Upper lobe of left lung (tissue), 4 donors: ENCODE data around the gene PCDH8.

Experiments used
- EP300 ChIP-seq, 4 donors: sonication (generic); formaldehyde crosslinking; IDR thresholded peaks; one replicate each; pipeline ENCODE4 v1.5.1; 2017; ENCODE audit warnings: antibody characterized with exemption in 4 of 4, control low read depth in 2 of 4
- POLR2A ChIP-seq, 4 donors: fragments of 450-650 bp; IDR thresholded peaks; one replicate each; pipeline ENCODE4 v1.5.1; 2016 to 2017; ENCODE audit warnings: antibody characterized with exemption in 4 of 4, mild to moderate bottlenecking in 2 of 4
- POLR2AphosphoS5 ChIP-seq, 2 donors: sonication (generic); formaldehyde crosslinking; IDR thresholded peaks; one replicate each; pipeline ENCODE4 v1.5.1; 2017; ENCODE audit warnings: antibody characterized with exemption in 2 of 2
- TF ChIP-seq, protein P1 (sequence below), 6 experiments: fragments of 450-650 bp in 4 of 6; fragments of 200-600 bp in 2 of 6; sonication (generic) in 2 of 6; IDR thresholded peaks; one replicate each; pipeline ENCODE4 v1.5.1; 2016 to 2019; ENCODE audit warnings: antibody characterized with exemption in 6 of 6

DNA sequence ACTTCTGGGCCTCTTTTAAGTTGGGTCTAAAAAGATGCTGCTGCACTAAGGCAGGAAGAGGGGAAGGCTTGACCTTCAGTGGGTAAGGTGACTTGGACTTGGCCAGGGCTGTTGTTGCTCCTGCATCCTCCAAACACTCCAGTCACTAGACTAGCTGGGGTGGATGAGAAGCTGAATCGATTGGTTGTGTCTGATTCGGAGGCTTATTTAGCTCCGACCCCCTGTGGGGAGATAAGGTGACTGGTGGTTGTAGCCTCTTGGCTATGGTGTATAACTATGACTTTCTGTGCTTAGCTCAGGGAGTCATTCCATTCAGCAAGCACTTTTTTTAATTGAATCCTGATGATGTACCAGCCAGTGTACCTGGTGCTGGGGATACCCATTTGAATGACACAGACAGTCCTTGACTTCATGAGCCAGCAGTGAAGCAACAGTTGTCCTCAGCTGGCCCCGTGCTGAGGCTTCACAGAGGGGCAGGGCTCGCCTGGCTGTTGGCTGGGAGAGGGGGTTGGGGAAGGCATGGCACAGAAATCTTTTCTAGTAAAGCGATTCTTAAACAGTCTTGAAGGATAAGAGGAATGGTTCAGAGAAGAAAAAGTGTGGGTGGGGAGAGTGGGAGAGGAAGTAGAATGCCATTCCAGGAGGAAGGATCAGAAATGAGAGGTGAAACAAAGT, 9.9 kb downstream of the PCDH8 start:
- TF ChIP-seq, protein P1, sequence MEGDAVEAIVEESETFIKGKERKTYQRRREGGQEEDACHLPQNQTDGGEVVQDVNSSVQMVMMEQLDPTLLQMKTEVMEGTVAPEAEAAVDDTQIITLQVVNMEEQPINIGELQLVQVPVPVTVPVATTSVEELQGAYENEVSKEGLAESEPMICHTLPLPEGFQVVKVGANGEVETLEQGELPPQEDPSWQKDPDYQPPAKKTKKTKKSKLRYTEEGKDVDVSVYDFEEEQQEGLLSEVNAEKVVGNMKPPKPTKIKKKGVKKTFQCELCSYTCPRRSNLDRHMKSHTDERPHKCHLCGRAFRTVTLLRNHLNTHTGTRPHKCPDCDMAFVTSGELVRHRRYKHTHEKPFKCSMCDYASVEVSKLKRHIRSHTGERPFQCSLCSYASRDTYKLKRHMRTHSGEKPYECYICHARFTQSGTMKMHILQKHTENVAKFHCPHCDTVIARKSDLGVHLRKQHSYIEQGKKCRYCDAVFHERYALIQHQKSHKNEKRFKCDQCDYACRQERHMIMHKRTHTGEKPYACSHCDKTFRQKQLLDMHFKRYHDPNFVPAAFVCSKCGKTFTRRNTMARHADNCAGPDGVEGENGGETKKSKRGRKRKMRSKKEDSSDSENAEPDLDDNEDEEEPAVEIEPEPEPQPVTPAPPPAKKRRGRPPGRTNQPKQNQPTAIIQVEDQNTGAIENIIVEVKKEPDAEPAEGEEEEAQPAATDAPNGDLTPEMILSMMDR (IDR thresholded peaks at IDR 0.05): no peak
- no peak for TF ChIP-seq POLR2A (IDR thresholded peaks at IDR 0.05)
- no peak for TF ChIP-seq EP300 (IDR thresholded peaks at IDR 0.05)
- TF ChIP-seq POLR2AphosphoS5 (IDR thresholded peaks at IDR 0.05): no peak
